Ovary (tissue), 3 donors: Measurements from ENCODE around the gene MAN2A1.

ENCODE experiments used
- CTCF ChIP-seq, 3 donors: fragments of 450-650 bp in 2 of 3; fragments of 200-600 bp in 1 of 3; IDR thresholded peaks; one replicate each; pipeline versions ENCODE4 v1.5.1 to v1.8.0; 2016 to 2022; ENCODE audit warnings: antibody characterized with exemption in 3 of 3, mild to moderate bottlenecking in 1 of 3
- EP300 ChIP-seq: sonication (generic); formaldehyde crosslinking; IDR thresholded peaks from one replicate; pipeline ENCODE4 v1.6.1; 2017; ENCODE audit warnings: antibody characterized with exemption
- donor health status: DM: no; HTN: no; CAD: no.

DNA sequence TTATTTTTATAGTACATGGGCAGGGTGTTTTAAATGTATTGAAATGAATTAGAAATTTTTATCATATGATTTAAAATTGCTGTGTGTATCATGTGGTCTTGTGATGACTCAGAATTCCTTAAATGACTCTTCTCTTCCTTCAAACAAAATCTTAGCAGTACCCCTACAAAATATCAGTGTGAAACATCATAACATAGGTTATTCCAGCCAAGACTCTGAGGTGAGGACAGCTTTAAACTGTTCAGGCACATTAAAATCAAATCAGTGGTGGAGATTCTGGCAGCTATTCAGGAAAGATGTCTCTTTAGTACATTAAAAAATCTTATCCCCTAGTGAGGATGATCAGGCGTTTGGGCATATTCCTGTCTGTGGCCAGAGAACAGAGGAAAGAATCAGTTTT lies 174.0 kb downstream of the MAN2A1 start:
- no peak for TF ChIP-seq CTCF (IDR thresholded peaks at IDR 0.05)
- TF ChIP-seq EP300, result no peak
